Testis (tissue), 3 donors: ENCODE data around the gene MMP23B. TPM values are rescaled to one million over a fixed set of nuclear protein-coding genes. Genes with fewer than 3 reads are reported as not detected.

Experiments used
- DNase-seq: peaks from one replicate; pipeline ENCODE4 v3.0.0-alpha.2; 2019
- H3K27ac ChIP-seq, 2 donors: fragments of 200-600 bp; sonication (generic); one replicate each; pipeline ENCODE4 v1.5.1; 2019
- H3K27me3 ChIP-seq: fragments of 200-600 bp; sonication (generic); one replicate; pipeline ENCODE4 v1.5.1; 2019
- H3K36me3 ChIP-seq: fragments of 200-600 bp; sonication (generic); one replicate; pipeline ENCODE4 v1.5.1; 2017; ENCODE audit warnings: low read depth; ENCODE audit errors: missing control alignments
- H3K4me1 ChIP-seq: fragments of 200-600 bp; sonication (generic); one replicate; pipeline ENCODE4 v1.5.1; 2019
- H3K4me3 ChIP-seq, 2 donors: fragments of 200-600 bp; sonication (generic); one replicate each; pipeline ENCODE4 v1.5.1; 2017 to 2019
- H3K9me3 ChIP-seq: fragments of 200-600 bp; sonication (generic); one replicate; pipeline ENCODE4 v1.5.1; 2017
- POLR2A ChIP-seq: fragments of 450-650 bp; IDR thresholded peaks from one replicate; pipeline ENCODE4 v1.6.1; 2017; ENCODE audit warnings: antibody characterized with exemption, mild to moderate bottlenecking, moderate library complexity
- WGBS, 2 donors: methylation state at CpG; one replicate each; pipeline ENCODE4 v1.1.5; 2018; 5-methylcytosine and 5-hydroxymethylcytosine counted together
- intact Hi-C: fragments of 100-400 bp; cut with DNase I; formaldehyde crosslinking; loops from one replicate; pipeline ENCODE4 v1.15.1; 2023; ENCODE audit warnings: low total_unique reads
- polyA plus RNA-seq: library from polyadenylated mRNA; stranded (reverse); fragments of 350-450 nt; fragmentation: Illumina TruSeq; extraction: RNeasy Lipid Tissue Mini Kit (QIAGEN cat#74804); gene quantifications from one replicate; pipeline ENCODE4 v1.2.3, GENCODE V29; 2014; ENCODE audit warnings: low read depth, low replicate concordance; ENCODE audit not compliant: insufficient read depth
- total RNA-seq, 2 donors: library from RNA; depleted of rRNA; stranded (reverse); fragments of >200 nt; gene quantifications; one replicate each; pipeline ENCODE4 v1.2.3, GENCODE V29; 2016
- TF ChIP-seq, protein P1 (sequence below), 3 experiments: fragments of 450-650 bp in 2 of 3; fragments of 200-600 bp in 1 of 3; sonication (generic) in 1 of 3; IDR thresholded peaks; one replicate each; pipeline ENCODE4 v1.5.1; 2016 to 2019; ENCODE audit warnings: antibody characterized with exemption in 3 of 3, mild to moderate bottlenecking in 2 of 3, moderate library complexity in 1 of 3

Gene MMP23B
- total and polyA plus RNA-seq, 3 donors from 2014 or later: 13.1 to 50.2 (median 49.0) TPM

DNA sequence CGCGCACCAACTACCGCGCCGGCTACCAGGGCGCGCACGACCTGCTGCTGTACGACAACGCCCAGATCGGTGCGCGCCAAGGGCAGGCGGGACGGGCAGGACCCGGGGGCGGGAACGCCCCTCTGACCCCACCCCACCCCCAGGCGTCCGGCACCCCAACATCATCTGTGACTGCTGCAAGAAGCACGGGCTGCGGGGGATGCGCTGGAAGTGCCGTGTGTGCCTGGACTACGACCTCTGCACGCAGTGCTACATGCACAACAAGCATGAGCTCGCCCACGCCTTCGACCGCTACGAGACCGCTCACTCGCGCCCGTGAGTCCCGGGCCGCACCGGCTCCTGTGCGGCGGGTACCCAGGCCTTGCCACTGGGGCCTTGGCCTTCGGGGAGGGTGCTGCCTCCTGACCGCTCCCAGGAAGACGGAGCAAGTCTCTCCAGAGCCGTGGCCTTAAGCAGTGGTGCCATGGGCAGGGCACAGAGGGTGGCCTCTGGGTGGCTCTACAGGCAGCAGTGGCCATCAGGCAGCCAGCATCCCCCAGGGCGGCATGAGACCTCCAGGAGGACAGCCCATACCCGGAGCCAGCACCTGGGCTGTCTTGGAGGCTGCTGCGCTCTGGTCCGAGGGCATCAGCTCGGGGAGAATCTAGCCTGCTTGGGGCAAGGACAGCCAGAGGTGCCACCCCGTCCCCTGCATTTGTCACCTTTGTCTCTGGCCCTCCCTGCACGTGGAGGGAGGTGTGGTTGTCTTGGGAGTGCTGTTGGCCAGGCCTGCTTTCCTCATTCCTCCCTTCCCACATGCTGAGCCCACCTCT lies 8.1 kb upstream of the MMP23B start:
- no peak for DNase-seq
- no peaks in the 10 kb centered on the region for H3K27me3 ChIP-seq
- no peaks in the 10 kb centered on the region for H3K9me3 ChIP-seq
- 93% methylated on average over 30 to 51 of the region's 51 CpGs for WGBS, 2 donors
- intact Hi-C loops: no loop called here
- TF ChIP-seq POLR2A: no peak
- TF ChIP-seq, protein P1, sequence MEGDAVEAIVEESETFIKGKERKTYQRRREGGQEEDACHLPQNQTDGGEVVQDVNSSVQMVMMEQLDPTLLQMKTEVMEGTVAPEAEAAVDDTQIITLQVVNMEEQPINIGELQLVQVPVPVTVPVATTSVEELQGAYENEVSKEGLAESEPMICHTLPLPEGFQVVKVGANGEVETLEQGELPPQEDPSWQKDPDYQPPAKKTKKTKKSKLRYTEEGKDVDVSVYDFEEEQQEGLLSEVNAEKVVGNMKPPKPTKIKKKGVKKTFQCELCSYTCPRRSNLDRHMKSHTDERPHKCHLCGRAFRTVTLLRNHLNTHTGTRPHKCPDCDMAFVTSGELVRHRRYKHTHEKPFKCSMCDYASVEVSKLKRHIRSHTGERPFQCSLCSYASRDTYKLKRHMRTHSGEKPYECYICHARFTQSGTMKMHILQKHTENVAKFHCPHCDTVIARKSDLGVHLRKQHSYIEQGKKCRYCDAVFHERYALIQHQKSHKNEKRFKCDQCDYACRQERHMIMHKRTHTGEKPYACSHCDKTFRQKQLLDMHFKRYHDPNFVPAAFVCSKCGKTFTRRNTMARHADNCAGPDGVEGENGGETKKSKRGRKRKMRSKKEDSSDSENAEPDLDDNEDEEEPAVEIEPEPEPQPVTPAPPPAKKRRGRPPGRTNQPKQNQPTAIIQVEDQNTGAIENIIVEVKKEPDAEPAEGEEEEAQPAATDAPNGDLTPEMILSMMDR (IDR thresholded peaks at IDR 0.05): no peak
- H3K27ac ChIP-seq: no peak overlapping the region
- no peak overlapping the region for H3K4me3 ChIP-seq
- no peaks in the 10 kb centered on the region for H3K4me1 ChIP-seq
- H3K36me3 ChIP-seq: no peaks in the 10 kb centered on the region

DNA sequence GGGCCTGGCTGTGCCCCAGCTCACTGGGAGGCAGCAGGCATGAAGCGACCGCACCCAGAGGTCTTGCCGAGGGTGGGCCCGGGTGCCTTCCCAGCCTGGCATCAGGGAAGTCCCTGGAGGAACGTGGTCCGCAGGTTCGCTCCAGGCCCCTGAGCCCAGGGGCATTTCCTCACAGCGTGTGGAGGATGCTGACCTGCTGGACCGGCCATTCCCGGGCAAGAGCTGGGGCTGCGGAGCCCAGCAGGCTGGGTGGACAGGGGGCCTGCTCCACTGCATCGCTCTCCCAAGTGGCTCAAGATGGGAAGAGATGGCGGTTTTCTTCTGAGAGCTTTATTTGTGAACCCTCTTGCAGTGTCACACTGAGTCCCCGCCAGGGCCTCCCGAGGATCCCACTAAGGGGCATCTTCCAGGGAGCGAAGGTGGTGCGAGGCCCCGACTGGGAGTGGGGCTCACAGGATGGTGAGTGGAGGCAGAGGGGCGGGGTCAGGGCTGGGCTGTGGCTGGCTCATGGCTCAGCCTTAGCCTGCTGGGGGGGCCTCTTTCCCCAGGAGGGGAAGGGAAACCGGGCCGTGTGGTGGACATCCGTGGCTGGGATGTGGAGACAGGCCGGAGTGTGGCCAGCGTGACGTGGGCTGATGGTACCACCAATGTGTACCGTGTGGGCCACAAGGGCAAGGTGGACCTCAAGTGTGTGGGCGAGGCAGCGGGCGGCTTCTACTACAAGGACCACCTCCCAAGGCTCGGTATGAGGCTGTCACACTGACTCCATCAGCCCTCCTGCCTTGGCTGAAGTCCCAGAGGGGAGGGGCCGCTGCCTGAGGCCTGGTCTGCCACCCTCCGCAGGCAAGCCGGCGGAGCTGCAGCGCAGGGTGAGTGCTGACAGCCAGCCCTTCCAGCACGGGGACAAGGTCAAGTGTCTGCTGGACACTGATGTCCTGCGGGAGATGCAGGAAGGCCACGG lies 7.2 kb upstream of the MMP23B start:
- H3K4me1 ChIP-seq: no peaks in the 10 kb centered on the region
- no peaks in the 10 kb centered on the region for H3K36me3 ChIP-seq
- TF ChIP-seq POLR2A: no peak
- TF ChIP-seq, protein P1 (IDR thresholded peaks at IDR 0.05): no peak
- no peaks in the 10 kb centered on the region for H3K9me3 ChIP-seq
- WGBS, 2 donors: 79 to 89% methylated on average over 11 to 38 of the region's 38 CpGs
- intact Hi-C loops: no loop called here
- H3K27me3 ChIP-seq: no peaks in the 10 kb centered on the region
- no peak for DNase-seq
- no peak overlapping the region for H3K4me3 ChIP-seq
- H3K27ac ChIP-seq: no peak overlapping the region

DNA sequence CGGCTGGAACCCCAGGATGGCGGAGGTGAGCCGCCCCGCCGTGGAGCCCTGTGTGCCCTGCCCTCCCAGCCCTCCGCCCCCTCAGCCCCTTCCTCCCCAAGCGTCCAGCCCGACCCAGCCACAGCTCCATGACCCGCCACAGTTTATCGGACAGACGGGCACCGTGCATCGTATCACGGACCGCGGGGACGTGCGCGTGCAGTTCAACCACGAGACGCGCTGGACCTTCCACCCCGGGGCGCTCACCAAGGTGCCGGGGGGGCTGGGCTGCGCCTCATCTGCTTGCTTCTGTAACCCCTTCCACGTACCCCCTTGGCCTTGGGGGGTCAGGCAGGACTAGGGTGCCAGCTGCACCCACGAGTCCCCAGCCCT lies 6.6 kb upstream of the MMP23B start:
- Histone ChIP-seq H3K4me1 (no peaks in the 10 kb centered on the region), H3K27ac (no peak overlapping the region), H3K36me3 (no peaks in the 10 kb centered on the region), H3K9me3 (no peaks in the 10 kb centered on the region), H3K27me3 (no peaks in the 10 kb centered on the region), H3K4me3 (no peak overlapping the region)
- TF ChIP-seq, protein P1 (IDR thresholded peaks at IDR 0.05): no peak
- no peak for TF ChIP-seq POLR2A
- intact Hi-C loops: no loop called here
- no peak for DNase-seq
- 92 to 93% methylated on average over 20 to 26 of the region's 28 CpGs for WGBS, 2 donors

DNA sequence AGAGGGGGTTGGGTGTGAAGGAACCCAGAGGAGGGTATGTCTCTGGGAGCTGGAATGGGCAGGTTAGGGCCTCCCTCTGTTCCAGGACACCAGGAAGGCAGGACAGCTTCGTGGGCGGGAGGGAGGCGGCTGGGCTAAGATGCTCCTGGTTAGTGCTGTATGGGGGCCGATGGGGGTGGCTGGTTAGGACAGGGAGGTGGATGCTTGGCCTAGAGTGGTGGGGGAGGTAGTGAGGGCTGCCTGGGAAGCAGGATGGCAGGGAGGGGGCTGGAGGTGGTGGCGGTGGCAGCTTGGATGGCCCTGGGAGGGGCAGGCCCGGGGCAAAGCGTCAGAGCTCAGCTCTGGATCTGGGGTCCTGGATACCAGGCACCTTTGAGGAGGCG lies 6.2 kb upstream of the MMP23B start:
- H3K4me1 ChIP-seq: no peaks in the 10 kb centered on the region
- H3K4me3 ChIP-seq: no peak overlapping the region
- WGBS, 2 donors: 87 to 95% methylated on average over 8 of the region's 8 CpGs
- intact Hi-C loops: no loop called here
- DNase-seq: no peak
- no peaks in the 10 kb centered on the region for H3K9me3 ChIP-seq
- no peaks in the 10 kb centered on the region for H3K36me3 ChIP-seq
- no peak overlapping the region for H3K27ac ChIP-seq
- no peaks in the 10 kb centered on the region for H3K27me3 ChIP-seq
- TF ChIP-seq, protein P1 (IDR thresholded peaks at IDR 0.05): no peak
- no peak for TF ChIP-seq POLR2A
